ENCODE data around the gene UTF1.

DNA sequence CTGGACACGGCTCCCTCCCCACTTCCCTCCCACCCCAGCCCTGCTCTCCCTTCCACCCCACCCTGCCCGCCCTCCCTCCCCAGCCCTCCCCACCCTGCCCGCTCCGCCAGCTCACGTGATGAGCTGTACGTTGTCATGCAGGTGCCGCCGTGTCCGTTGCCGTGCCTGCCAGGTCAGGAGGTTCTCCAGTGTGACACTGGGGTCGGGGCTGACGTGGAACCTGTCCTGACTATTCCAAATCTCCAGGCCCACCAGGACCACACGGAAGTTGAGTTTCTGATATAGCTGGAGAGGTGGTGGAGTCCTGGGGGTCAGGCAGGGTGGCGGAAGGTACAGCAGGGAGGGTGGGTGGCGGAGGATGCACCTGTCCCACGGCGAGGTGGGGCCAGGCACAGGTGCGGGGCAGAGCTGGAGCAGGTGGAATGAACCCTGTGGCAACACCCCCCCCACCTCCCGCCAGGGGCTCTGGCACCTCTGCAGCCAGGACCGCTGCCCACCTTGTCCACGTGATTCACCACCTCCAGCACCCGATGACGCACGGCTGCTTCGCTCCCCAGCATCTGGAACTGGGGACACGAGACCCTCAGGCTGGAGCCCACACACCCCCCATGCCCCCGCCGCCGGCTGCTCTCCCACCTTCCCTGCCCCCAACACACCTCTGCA lies 42.4 kb downstream of the UTF1 start:
- no peak for TF ChIP-seq POLR2A (IDR thresholded peaks at IDR 0.05; ENCODE audit: low read length)
- TF ChIP-seq GATA1 (IDR thresholded peaks at IDR 0.05; ENCODE audit: low read depth, low read length): no peak

Data from erythroblast (primary cell).